ENCODE data around the gene CACNA2D2.

The CACNA2D2 gene

DNA sequence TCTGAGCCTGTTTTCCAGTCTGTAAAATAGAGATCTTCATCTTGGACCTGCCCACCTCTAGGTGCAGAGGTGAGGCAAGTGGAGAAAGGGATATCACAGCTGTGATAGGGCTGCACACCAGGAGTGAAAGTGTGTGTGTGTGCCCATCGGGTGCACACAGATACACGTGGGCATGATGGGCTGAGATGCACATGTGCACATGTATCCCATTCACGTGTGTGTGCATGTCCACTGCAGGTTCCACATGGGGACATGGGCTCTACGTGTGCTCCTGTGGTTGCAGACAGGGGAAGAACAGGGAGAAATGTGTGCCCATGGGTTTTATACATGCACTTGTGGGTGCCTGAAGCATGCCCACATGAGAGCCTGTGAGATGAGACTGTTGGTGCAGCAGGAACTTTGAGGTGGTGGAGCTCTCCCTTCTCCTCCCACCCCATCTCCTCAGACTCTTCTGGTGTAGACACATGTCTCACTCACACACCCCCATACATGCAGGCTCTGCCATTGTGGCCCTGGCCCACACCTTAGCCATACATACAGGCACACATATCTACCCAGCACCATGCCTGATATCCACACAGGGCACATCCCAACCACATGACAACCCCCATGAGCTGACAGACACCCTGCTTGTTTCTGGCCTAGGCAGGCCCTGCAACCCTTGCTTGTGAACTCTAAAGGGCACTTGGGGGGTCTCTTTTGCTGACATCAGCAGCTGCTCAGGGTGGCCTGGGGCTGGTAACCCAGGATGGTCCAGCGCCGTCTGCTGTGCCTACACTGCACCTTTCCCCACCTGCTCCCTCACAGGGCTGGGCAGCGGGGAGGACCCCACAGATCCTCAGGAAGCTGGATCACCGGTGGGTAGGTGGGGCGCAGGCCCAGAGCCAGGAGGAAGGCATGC is 86.4 kb downstream of the CACNA2D2 start:
- Histone ChIP-seq H3F3A (ENCODE audit: insufficient read depth) (no peaks in the 10 kb centered on the region), H3K27ac (ENCODE audit: low read depth, low read length) (no peak overlapping the region), H3K4me2 (ENCODE audit: low read depth, low read length, poor library complexity, severe bottlenecking) (no peak overlapping the region), H3K27me3 (ENCODE audit: low read length) (no peaks in the 10 kb centered on the region), H3K9me3 (ENCODE audit: insufficient read depth, low read length) (no peaks in the 10 kb centered on the region), H3K9ac (ENCODE audit: low read length) (no peak overlapping the region), H2AFZ (ENCODE audit: low read depth, low read length, severe bottlenecking) (no peak overlapping the region), H3K79me2 (ENCODE audit: insufficient read depth, low read length) (no peaks in the 10 kb centered on the region), H3K9me2 (replicated peaks; ENCODE audit: insufficient read depth, low read length) (no peaks in the 10 kb centered on the region), H3K36me3 (ENCODE audit: low read length) (no peaks in the 10 kb centered on the region), H3K4me3 (ENCODE audit: insufficient read depth, low read length, poor library complexity, severe bottlenecking) (no peak overlapping the region), H4K20me1 (ENCODE audit: low read depth, low read length) (no peaks in the 10 kb centered on the region)
- TF ChIP-seq EZH2phosphoT487 (conservative IDR thresholded peaks at IDR 0.05; ENCODE audit: low read length): no peak
- TF ChIP-seq, protein P1, sequence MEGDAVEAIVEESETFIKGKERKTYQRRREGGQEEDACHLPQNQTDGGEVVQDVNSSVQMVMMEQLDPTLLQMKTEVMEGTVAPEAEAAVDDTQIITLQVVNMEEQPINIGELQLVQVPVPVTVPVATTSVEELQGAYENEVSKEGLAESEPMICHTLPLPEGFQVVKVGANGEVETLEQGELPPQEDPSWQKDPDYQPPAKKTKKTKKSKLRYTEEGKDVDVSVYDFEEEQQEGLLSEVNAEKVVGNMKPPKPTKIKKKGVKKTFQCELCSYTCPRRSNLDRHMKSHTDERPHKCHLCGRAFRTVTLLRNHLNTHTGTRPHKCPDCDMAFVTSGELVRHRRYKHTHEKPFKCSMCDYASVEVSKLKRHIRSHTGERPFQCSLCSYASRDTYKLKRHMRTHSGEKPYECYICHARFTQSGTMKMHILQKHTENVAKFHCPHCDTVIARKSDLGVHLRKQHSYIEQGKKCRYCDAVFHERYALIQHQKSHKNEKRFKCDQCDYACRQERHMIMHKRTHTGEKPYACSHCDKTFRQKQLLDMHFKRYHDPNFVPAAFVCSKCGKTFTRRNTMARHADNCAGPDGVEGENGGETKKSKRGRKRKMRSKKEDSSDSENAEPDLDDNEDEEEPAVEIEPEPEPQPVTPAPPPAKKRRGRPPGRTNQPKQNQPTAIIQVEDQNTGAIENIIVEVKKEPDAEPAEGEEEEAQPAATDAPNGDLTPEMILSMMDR (IDR thresholded peaks at IDR 0.05; ENCODE audit: insufficient read depth, low read length, poor library complexity, severe bottlenecking): no peak

DNA sequence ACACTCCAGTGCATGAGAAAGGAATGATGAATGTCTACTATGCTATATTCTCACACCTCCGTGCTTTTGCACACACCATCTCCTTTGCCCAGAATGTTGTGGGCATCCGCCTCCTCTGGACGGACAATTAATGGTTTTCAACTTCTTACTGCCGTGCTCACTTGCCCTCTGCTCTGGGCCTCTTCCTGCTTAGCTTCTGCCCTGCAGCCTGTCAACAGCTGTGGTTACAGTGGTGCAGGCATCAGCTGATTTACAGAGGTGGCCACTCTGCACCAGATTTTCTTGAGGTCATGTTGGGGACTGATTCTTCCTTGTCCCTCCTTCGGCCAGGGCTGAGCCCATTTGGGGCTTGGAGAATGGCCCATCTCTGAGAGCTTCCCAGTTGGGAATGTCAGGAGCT is 87.6 kb downstream of the CACNA2D2 start:
- Histone ChIP-seq H3K4me3 (ENCODE audit: insufficient read depth, low read length, poor library complexity, severe bottlenecking) (no peak overlapping the region), H3K27ac (ENCODE audit: low read depth, low read length) (no peak overlapping the region), H3K9me3 (ENCODE audit: insufficient read depth, low read length) (no peaks in the 10 kb centered on the region), H3K9me2 (replicated peaks; ENCODE audit: insufficient read depth, low read length) (no peaks in the 10 kb centered on the region), H3K36me3 (ENCODE audit: low read length) (no peaks in the 10 kb centered on the region), H2AFZ (ENCODE audit: low read depth, low read length, severe bottlenecking) (no peak overlapping the region), H3K4me2 (ENCODE audit: low read depth, low read length, poor library complexity, severe bottlenecking) (no peak overlapping the region), H3K79me2 (ENCODE audit: insufficient read depth, low read length) (no peaks in the 10 kb centered on the region), H3K27me3 (ENCODE audit: low read length) (no peaks in the 10 kb centered on the region), H3K9ac (ENCODE audit: low read length) (no peak overlapping the region), H4K20me1 (ENCODE audit: low read depth, low read length) (no peaks in the 10 kb centered on the region), H3F3A (ENCODE audit: insufficient read depth) (no peaks in the 10 kb centered on the region)
- TF ChIP-seq EZH2phosphoT487 (conservative IDR thresholded peaks at IDR 0.05; ENCODE audit: low read length): no peak
- TF ChIP-seq, protein P1 (IDR thresholded peaks at IDR 0.05; ENCODE audit: insufficient read depth, low read length, poor library complexity, severe bottlenecking): no peak

DNA sequence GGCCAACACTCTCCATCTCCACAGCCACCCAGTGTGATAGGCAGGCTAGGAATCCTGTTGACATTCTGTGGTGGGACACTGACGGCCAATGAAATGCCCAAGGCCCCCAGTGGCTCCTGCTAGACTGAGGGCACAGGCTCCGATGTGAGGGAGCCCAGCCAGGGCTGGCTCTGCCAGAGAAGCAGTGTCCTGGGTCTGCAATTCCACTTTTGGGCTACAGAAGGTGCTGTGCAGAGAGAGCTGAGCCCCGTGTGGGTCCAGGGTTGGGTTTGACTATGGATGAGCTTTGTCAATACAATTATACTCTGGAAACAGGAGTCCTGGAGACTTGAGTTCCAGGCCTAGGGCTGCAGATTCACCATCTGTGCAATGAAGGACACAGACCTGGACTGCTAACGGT is 88.4 kb downstream of the CACNA2D2 start:
- H3K79me2 ChIP-seq (ENCODE audit: insufficient read depth, low read length): no peaks in the 10 kb centered on the region
- H2AFZ ChIP-seq (ENCODE audit: low read depth, low read length, severe bottlenecking): no peak overlapping the region
- no peaks in the 10 kb centered on the region for H3K36me3 ChIP-seq (ENCODE audit: low read length)
- H3K9ac ChIP-seq (ENCODE audit: low read length): no peak overlapping the region
- no peaks in the 10 kb centered on the region for H4K20me1 ChIP-seq (ENCODE audit: low read depth, low read length)
- H3K4me3 ChIP-seq (ENCODE audit: insufficient read depth, low read length, poor library complexity, severe bottlenecking): no peak overlapping the region
- H3K27me3 ChIP-seq (ENCODE audit: low read length): no peaks in the 10 kb centered on the region
- H3K9me2 ChIP-seq (replicated peaks; ENCODE audit: insufficient read depth, low read length): no peaks in the 10 kb centered on the region
- H3K9me3 ChIP-seq (ENCODE audit: insufficient read depth, low read length): no peaks in the 10 kb centered on the region
- H3K27ac ChIP-seq (ENCODE audit: low read depth, low read length): no peak overlapping the region
- no peak for TF ChIP-seq EZH2phosphoT487 (conservative IDR thresholded peaks at IDR 0.05; ENCODE audit: low read length)
- TF ChIP-seq, protein P1 (IDR thresholded peaks at IDR 0.05; ENCODE audit: insufficient read depth, low read length, poor library complexity, severe bottlenecking): no peak
- H3K4me2 ChIP-seq (ENCODE audit: low read depth, low read length, poor library complexity, severe bottlenecking): no peak overlapping the region
- no peaks in the 10 kb centered on the region for H3F3A ChIP-seq (ENCODE audit: insufficient read depth)

Data from SU-DHL-6 (cell line).